HG02642 (cell line): Measurements from ENCODE around the gene DOCK3.
"Not testable (repeated sequence)": the region's sequence is repeated elsewhere in the genome, so short reads cannot be mapped to it uniquely, and the experiment has no call there.

Experiments
- ATAC-seq: cut with Tn5 transposase; IDR thresholded peaks from one replicate; pipeline ENCODE4 v1.9.1; 2021; ENCODE audit warnings: mild to moderate bottlenecking; ENCODE audit not compliant: unreplicated experiment, poor library complexity

DOCK3 gene

DNA sequence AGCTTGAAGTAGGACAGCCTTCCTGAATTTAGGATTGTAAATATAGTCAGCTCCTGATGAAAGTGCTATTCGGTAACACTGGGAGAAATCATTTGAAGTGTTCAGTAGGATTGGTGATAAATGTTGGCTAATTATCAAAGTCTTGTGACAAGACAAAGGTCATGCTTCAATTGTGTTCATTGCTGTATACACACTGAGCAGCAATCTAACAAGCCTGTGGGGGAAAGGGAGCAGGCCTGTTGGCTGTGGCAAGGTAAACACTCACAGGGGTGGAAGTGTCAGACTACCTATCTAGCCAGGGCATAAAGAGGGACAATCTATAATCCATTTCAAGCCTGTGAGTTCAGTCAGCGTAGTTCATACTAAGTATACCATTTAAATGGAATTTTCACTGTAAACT is 599.3 kb downstream of the DOCK3 start:
- ATAC-seq: no peak

DNA sequence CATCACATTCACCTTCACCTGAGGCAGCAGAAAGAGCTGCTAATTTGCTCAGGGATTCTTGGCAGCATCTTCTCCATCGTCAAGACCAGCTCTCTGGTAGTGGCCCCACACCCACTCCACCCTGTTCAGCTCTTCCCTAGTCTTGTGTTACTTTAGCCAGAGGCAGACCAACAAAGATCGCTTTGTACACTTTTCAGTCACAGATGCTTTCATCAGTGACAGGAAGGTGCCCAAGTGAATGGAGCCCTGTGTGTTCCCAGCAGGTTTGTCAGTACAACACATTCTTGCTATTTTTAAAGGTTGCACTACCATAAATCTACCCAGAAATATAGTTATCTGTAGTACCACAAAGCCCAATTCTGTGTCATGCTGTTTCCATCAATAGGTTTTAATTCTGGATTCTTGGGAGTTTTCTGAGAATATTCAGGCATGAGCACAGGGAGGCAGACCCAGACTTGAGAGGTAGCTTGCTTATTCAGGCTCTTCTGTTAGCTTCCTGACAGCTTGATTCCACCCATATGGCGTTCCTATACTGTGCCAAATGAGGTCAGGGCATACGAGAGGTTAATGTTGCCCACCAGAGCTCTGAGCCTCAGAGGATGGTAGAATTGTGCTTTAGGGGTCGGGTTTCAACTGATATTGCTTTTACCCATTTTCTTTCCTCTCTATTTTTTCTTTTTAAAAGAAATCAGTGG is 600.5 kb downstream of the DOCK3 start:
- ATAC-seq: no peak

DNA sequence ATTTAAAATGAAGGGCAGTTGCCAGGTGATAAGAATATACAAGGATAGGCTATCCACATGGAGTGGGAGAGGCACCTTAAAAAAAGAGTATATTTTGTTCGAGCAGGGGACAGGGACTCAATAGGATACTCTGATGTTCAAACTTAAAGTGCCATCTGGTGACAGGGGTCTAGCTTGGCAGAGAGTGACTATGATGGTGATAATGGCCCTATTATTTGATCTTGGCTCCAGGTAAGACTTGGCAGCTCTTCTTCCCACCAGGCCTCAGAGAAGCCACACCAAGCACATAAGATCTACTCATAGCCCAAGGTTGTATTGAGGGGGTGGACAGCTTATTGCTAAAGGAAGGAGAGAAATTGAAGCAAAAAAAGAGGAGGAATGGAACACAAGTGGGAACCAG is 601.3 kb downstream of the DOCK3 start:
- no peak for ATAC-seq

DNA sequence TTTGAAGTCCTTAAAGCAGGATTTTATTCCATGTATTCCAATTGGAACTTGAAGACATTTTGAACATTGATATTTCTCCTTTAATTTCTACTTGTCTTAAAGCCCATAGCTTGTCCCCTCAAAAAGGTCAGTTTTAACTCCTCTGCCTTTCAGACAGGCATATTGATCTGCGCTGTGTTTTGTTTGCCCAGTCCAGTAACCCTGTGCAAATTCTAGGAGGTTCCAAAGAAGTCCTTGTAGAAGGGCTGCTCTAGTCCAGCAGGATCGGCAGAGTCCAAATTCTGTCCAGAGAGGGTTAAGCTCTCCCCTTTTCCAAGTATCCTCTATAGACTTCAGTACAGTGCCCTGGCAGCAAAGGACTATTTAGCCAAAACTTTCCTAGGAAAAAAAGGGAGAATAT is 604.7 kb downstream of the DOCK3 start:
- ATAC-seq: no peak

DNA sequence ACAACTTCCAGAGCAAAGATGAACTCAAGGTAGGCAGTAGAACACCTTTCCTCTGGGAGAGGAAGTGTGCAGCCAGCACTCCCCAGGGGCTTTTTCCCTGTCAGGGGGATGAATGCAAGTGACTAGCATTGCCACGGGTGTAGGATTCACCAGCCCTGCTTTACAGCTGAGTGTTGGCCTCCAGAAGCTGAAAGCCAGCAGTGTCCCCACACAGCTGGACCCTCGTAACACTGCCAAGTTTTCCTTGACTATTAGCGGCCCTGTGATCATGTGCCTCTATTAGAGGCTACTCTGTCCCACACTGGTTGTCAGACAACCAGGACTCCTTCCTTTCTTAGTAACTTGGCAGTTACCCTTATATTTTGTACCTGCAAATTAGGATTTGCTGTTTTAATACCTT is 605.4 kb downstream of the DOCK3 start:
- no peak for ATAC-seq

DNA sequence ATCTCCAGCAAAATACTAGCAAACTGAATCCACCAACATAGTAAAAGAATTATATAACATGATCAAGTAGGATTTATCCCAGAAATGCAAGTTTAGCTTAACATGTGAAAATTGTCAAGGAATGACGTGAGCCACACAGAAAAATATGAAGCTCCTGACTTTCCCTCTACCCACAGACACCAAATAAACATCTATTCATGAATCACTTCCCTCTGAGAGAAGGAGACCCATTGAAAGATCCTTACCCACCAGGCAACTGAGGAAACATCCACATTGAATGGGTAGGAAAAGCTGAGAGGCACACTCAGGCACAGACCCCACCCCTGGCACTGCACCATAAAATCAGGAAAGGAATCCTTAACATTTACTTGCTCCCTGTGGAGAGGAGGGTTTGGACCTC is 608.2 kb downstream of the DOCK3 start:
- no peak for ATAC-seq

DNA sequence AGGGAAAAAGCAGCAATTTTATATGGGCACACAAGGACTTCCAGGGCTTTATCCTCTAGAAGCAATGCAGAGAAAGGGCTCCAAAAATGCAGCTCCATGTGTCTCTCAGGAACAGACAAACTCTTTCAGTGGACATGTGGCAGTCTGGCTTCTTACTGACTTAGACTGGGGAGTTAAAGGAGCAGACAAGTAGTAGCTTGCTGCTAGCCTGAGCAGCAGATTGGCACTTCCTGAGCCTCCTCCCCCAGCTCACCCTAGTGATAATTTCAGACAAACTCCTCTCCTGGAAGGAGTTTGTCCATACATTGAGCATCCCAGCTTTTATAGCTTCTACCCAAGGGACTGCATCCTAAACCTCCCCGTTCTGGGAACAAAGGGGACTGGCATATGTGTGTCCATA is 608.7 kb downstream of the DOCK3 start:
- no peak for ATAC-seq

DNA sequence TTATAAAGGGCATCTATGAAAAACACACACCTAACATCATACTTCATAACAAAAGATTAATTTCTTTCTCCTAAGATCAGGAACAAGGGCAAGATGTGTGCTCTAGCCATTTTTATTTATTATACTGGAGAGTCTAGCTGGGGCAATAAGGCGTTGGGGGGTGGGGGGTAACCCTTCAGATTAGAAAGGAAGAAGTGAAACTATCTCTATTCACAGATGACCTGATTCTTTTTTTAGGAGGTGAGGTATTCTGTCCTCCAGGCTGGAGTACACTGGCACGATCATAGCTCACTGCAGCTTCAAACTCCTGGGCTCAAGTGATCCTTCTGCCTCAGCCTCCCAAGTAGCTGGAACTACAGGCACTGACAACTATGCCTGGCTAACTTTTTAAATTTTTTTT is 620.9 kb downstream of the DOCK3 start:
- peak; percentile 53 for ATAC-seq

DNA sequence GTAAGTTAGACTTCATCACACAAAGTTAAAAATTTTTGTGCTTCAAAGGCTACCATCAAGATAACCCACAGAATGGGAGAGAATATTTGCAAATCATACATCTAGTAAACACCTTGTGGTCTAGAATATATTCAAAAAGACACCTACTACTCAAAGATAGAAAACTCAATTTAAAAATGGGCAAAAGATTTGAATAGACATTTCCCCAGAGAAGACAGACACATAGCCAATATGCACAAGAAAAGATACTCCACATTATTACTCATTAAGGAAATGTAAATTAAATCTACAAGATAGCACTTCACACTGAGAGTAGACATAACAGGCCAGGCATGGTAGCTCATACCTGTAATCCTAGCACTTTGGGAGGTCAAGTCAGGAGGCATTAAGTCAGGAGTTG is 622.6 kb downstream of the DOCK3 start:
- no peak for ATAC-seq

DNA sequence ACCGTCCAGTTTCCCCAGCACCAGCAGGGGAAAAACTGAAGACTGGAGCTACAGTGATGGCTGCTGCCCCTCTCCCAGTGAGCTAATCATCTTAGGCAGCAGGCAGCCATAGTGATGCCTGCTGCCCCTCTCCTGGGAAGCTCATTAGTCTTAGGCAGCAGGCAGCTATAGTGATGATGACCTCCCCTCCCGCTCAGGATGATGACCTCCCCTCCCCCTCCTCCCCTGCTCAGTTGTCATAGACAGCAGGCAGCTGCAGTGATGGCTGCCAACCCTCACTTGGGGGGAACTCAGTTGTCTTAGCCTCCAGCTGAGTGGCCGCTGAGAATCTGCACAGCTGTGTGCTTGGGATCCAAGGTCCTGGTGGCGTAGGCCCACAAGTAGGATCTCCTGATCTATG is 629.5 kb downstream of the DOCK3 start:
- ATAC-seq: no peak

DNA sequence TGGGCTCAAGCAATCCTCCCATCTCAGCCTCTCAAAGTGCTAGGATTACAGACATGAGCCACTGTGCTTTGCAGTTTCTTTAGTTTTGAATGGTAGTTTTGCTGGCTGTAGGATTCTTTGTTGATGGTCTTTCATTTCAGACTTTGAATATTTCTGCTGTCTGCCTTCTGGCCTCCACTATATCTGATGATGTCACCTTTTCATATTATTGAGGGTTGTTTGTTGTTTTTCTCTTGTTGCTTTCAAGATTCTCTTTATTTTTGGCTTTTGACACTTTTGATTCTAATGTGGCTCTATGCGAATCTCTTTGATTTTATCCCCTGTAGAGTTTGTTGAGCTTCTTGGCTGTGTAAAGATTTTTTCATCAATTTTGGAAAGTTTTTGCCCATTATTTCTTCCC is 631.4 kb downstream of the DOCK3 start:
- no peak for ATAC-seq

DNA sequence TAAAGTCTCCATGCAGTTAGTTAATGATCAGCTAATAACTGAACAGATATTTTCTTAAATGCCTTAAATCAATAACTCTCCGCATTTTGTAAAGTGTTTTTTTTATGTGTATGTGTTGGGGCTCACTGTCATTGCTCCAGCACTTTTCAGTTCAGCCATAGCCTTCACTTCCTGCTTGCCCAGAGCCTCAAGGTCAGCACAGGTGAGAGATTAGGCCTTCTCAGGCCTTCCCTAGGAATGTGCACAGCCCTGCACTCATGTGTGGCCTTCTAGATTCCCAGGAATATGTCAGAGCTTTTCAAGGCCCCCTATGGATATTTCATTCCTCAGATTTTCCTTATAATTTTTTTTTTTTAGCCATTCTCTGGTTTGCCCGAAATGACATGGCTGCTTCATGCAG is 632.7 kb downstream of the DOCK3 start:
- no peak for ATAC-seq

DNA sequence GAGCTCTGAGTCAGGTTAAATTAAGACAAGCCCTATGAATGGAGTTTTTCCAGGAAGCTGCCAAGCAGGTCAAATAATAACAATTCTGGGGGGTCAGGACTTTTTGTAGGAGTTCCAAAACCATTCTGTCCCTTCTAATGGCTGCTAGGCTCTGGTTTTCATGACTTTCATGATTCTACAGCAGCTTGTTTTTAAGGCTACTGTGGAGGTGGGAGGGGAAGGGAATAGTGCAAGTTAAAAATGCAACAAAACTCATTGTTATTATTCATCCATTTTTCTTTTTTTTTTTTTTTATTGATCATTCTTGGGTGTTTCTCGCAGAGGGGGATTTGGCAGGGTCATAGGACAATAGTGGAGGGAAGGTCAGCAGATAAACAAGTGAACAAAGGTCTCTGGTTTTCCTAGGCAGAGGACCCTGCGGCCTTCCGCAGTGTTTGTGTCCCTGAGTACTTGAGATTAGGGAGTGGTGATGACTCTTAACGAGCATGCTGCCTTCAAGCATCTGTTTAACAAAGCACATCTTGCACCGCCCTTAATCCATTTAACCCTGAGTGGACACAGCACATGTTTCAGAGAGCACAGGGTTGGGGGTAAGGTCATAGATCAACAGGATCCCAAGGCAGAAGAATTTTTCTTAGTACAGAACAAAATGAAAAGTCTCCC is 633.3 kb downstream of the DOCK3 start:
- ATAC-seq: not testable (repeated sequence)

DNA sequence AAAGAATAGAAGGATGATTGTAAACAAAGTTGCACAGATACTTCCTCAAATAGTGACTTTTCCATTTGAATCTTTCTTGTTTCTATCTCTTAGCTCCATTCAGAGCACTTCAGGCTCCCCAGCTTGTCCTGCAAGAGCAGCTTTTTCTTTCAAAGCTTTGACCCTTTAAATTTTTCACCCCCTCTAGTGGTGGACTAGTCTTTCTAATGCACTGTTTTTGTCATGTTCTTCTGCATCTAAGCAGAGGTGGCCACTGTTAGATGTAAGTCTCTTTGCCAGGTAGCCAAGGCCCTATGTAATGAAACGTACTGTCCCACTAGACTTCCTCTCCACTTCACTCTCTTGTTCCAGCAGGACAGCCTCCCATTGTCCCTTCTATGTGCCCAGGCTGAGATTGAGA is 636.3 kb downstream of the DOCK3 start:
- ATAC-seq: no peak

DNA sequence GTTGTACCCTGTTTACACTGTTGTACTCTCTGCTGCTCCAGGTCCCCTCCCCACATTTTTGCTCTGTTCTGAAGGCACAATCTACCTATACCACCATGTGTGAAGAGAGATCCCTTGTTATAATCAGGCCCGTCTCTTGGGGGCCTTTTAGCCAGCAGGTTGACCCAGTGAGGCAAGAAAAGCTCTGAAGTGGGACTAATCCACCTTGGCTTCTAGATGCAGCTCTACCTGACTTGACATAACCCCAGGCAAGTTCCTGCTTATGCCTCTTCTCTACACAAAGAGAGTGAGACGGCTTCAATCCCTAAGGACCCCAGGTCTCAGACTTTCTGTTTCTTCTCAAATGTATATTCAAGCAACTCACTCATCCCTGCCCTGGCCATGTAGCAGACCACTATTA is 653.5 kb downstream of the DOCK3 start:
- no peak for ATAC-seq

DNA sequence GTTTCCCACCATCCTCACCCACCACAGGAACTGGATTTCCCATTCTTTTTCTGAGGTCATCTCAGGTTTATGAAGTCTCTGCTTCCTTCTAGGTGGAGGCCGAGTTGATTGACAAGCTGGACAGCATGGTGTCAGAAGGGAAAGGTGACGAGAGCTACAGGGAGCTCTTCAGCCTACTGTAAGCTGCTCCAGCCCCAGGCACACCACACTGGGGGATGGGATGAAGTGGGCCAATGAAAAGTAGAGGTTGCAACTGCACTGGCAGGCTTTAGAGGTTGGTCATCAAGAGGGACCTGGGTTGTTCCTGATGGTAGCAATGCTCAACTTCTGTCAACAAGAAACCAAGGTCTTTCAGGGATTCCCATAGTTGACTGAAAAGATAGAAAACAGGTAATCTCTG is 655.3 kb downstream of the DOCK3 start:
- ATAC-seq: no peak

DNA sequence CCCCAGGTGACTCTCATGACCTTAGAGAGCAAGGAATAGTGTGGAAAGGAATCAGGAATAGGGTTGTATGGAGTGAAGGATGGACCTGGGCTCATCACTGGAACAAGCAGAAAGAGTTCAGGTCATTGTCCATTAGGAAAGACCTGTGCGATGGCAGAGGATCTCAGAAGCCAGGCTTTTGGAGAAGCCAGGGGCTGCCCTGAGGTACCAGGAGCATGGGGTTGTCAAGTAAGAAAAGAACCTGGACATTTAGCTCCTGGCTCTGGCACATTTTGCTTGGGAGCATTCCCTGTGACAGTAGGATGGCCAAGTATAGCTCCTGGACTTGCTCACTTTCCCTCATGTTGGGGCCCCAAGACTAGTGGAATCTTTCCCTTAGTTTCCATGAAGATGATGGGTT is 657.4 kb downstream of the DOCK3 start:
- no peak for ATAC-seq

DNA sequence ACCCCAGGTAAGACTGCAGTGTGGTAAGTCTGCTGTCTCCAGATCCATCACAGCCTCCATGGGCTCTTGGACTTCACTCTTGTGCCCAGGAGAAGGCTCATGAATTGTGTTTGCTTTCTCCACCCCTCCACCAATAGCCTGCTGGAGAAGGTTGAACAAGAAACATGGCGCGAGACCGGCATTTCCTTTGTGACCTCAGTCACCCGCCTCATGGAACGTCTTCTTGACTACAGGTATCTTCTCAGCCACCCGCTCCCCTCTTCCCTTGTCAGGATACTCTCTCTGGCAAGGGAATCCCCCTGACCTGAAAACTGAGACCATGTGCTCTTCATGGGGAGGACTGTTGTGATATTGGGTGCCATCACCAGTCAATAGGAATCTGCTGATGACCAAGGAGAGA is 658.3 kb downstream of the DOCK3 start:
- ATAC-seq: no peak

DNA sequence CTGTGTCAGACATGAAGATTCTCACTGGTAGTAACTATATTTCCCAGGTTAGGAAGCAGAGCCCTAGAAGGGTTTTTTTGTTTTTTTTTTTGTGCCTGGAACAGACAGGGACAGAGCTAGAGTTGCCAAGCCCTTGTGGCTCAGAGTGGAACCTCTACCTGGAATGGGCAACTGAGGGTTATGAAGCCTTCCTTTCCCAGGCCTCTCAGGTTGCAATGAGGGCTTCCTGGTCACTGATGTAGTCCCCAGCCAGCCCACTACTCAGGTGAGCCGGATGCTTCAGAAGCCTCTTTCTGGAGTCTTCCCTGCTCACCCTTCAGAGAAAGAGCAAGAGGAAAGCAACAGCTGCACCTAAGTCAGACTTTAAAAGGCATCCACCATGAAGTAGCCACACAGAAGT is 661.5 kb downstream of the DOCK3 start:
- ATAC-seq: no peak

DNA sequence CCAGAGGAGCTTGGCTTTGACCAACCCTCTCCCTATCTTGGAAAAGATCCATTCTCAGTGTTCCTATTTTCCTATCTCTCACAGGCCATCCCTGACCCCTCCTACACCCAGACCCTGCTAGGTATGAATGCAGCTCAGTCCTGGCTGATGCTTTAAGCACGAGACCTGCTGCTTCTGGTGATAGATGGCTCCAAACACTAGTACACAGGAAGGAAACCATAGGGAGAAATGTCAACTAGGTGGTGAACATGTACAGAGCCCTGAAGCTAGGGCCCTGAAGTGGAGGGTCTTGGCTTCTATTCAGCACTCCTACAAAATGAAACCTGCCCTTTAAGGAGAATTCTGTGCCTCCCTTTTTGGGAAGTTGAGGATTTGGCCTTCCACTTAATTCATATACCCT is 662.9 kb downstream of the DOCK3 start:
- ATAC-seq: no peak

DNA sequence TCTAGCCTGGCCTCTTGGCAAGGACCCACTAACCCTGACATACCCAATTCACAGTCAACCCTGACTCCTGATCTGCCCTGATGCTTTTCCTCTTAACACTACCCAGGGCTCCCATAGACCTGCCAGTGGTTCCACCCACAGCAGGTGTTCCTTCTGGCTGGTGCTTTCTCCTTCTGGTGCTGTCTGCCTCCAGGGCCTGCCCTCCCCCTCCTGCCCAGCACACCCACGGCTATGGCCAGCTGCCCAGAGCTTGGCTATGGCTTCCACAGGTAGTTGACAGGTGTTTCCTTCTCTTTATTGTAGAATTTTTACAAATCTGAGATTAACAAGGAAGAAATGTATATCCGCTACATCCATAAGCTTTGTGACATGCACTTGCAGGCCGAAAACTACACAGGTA is 663.9 kb downstream of the DOCK3 start:
- no peak for ATAC-seq
